Measurements from ENCODE around the gene SLC47A1. TPM values are rescaled to one million over a fixed set of nuclear protein-coding genes. Genes with fewer than 3 reads are reported as not detected.

SLC47A1 gene
- total RNA-seq, 4 donors from 2014 or later: 4.3 to 48.6 (median 11.8) TPM

GRCh38 chr17:19590912-19591551, 57.4 kb downstream of the SLC47A1 start:
- H3K36me3 ChIP-seq: no peaks in the 10 kb centered on the region
- intact Hi-C loops (cut with DNase I): no loop called here

GRCh38 chr17:19592316-19592715, 58.7 kb downstream of the SLC47A1 start:
- H3K27me3 ChIP-seq: no peaks in the 10 kb centered on the region
- no peaks in the 10 kb centered on the region for H3K36me3 ChIP-seq
- no peak overlapping the region for H3K4me3 ChIP-seq (replicated peaks in 1 of 3)
- intact Hi-C loops (cut with DNase I): no loop called here
- no peak for DNase-seq
- H3K27ac ChIP-seq: no peak overlapping the region
- TF ChIP-seq CTCF (IDR thresholded peaks at IDR 0.05) (no peak), POLR2A (IDR thresholded peaks at IDR 0.05) (no peak)
- WGBS, 2 donors: 77 to 98% methylated on average over 4 of the region's 4 CpGs
- H3K9me3 ChIP-seq: no peaks in the 10 kb centered on the region
- peaks cover 0 to 13% of the 10 kb centered on the region in 2 donors for H3K4me1 ChIP-seq

More at GRCh38 chr17:19590912-19591551, 57.4 kb downstream of the SLC47A1 start:
- Histone ChIP-seq H3K4me1 (peaks cover 0 to 13% of the 10 kb centered on the region in 2 donors), H3K9me3 (no peaks in the 10 kb centered on the region), H3K4me3 (replicated peaks in 1 of 3) (no peak overlapping the region), H3K27me3 (no peaks in the 10 kb centered on the region), H3K27ac (peak overlapping the region in 1 of 3 donors; percentile 30)
- TF ChIP-seq CTCF (IDR thresholded peaks at IDR 0.05) (no peak), POLR2A (IDR thresholded peaks at IDR 0.05) (no peak)
- DNase-seq: peak; percentile 10
- WGBS, 2 donors: 70 to 72% methylated on average over 8 of the region's 8 CpGs

GRCh38 chr17:19596869-19597268, 63.2 kb downstream of the SLC47A1 start:
- no peak overlapping the region for H3K4me3 ChIP-seq (replicated peaks in 1 of 3)
- no peaks in the 10 kb centered on the region for H3K36me3 ChIP-seq
- intact Hi-C loops (cut with DNase I): no loop called here
- TF ChIP-seq CTCF (IDR thresholded peaks at IDR 0.05): no peak
- no peak for TF ChIP-seq POLR2A (IDR thresholded peaks at IDR 0.05)
- peaks cover 0 to under 1% of the 10 kb centered on the region in 2 donors for H3K4me1 ChIP-seq
- 76 to 80% methylated on average over 5 of the region's 5 CpGs for WGBS, 2 donors
- no peaks in the 10 kb centered on the region for H3K9me3 ChIP-seq
- DNase-seq: no peak
- H3K27me3 ChIP-seq: no peaks in the 10 kb centered on the region
- H3K27ac ChIP-seq: no peak overlapping the region

GRCh38 chr17:19610311-19610710, 76.7 kb downstream of the SLC47A1 start:
- no peak overlapping the region for H3K4me3 ChIP-seq (replicated peaks in 1 of 3)
- H3K36me3 ChIP-seq: no peaks in the 10 kb centered on the region
- intact Hi-C loops (cut with DNase I): no loop called here
- DNase-seq: no peak
- H3K9me3 ChIP-seq: no peaks in the 10 kb centered on the region
- no peaks in the 10 kb centered on the region for H3K4me1 ChIP-seq
- 73 to 74% methylated on average over 2 of the region's 2 CpGs for WGBS, 2 donors
- no peak overlapping the region for H3K27ac ChIP-seq
- H3K27me3 ChIP-seq: no peaks in the 10 kb centered on the region
- no peak for TF ChIP-seq POLR2A (IDR thresholded peaks at IDR 0.05)
- TF ChIP-seq CTCF (IDR thresholded peaks at IDR 0.05): no peak

GRCh38 chr17:19610879-19611278, 77.2 kb downstream of the SLC47A1 start:
- H3K36me3 ChIP-seq: no peaks in the 10 kb centered on the region
- TF ChIP-seq CTCF (IDR thresholded peaks at IDR 0.05) (no peak), POLR2A (IDR thresholded peaks at IDR 0.05) (no peak)
- WGBS, 2 donors: 78 to 87% methylated on average over 5 of the region's 5 CpGs

More at GRCh38 chr17:19610879-19611278, 77.2 kb downstream of the SLC47A1 start:
- Histone ChIP-seq H3K9me3 (no peaks in the 10 kb centered on the region), H3K4me3 (replicated peaks in 1 of 3) (no peak overlapping the region), H3K27ac (no peak overlapping the region), H3K4me1 (no peaks in the 10 kb centered on the region), H3K27me3 (no peaks in the 10 kb centered on the region)
- no peak for DNase-seq
- intact Hi-C loops (cut with DNase I): no loop called here
